Upper lobe of right lung (tissue), 1 donor: ENCODE measurements around the gene NXF1. TPM values are rescaled to one million over a fixed set of nuclear protein-coding genes. Genes with fewer than 3 reads are reported as not detected.
A peak's percentile ranks its signal among the peaks of the same experiment; 100 is the strongest.
"Not testable (repeated sequence)": the region's sequence is repeated elsewhere in the genome, so short reads cannot be mapped to it uniquely, and the experiment has no call there.

Experiments
- ATAC-seq: fragments of 200-7000 bp; cut with Tn5 transposase; one replicate; pipeline ENCODE4 v1.9.1; 2020; ENCODE audit warnings: mild to moderate bottlenecking, moderate library complexity
- DNase-seq: peaks from one replicate; pipeline ENCODE4 v3.0.0-alpha.2; 2020
- H3K27ac ChIP-seq: fragments of 200-600 bp; one replicate; pipeline ENCODE4 v1.8.0; 2022
- H3K27me3 ChIP-seq: fragments of 200-600 bp; one replicate; pipeline ENCODE4 v1.8.0; 2022; ENCODE audit warnings: mild to moderate bottlenecking
- H3K36me3 ChIP-seq: fragments of 200-600 bp; one replicate; pipeline ENCODE4 v1.8.0; 2022
- H3K4me1 ChIP-seq: fragments of 200-600 bp; one replicate; pipeline ENCODE4 v1.8.0; 2022
- H3K4me3 ChIP-seq: fragments of 200-600 bp; one replicate; pipeline ENCODE4 v1.8.0; 2022; ENCODE audit warnings: mild to moderate bottlenecking
- H3K9me3 ChIP-seq: fragments of 200-600 bp; one replicate; pipeline ENCODE4 v1.8.0; 2022
- intact Hi-C: fragments of 100-400 bp; cut with DNase I; formaldehyde crosslinking; loops from one replicate; pipeline ENCODE4 v1.11.0; 2022
- total RNA-seq: library from RNA; stranded (reverse); fragmentation: NEBNext Ultra II Directional; extraction: Animal tissue kit (Norgen Biotek cat#: 25700); gene quantifications from one replicate; pipeline ENCODE4 v1.2.1, GENCODE V29; 2021
- TF ChIP-seq, protein P1 (sequence below): fragments of 200-600 bp; IDR thresholded peaks from one replicate; pipeline ENCODE4 v1.8.0; 2022; ENCODE audit warnings: antibody characterized with exemption
- donor health status: DM: no; HTN: yes; CAD: no; lungs with severe emphysema.

NXF1 gene
- total RNA-seq, 1 donor from 2014 or later = 96.2 TPM

GRCh38 chr11:62835336-62835735 lies 30.1 kb upstream of the NXF1 start:
- peaks cover 17% of the 10 kb centered on the region for H3K4me1 ChIP-seq
- intact Hi-C loops = no loop called here

DNA sequence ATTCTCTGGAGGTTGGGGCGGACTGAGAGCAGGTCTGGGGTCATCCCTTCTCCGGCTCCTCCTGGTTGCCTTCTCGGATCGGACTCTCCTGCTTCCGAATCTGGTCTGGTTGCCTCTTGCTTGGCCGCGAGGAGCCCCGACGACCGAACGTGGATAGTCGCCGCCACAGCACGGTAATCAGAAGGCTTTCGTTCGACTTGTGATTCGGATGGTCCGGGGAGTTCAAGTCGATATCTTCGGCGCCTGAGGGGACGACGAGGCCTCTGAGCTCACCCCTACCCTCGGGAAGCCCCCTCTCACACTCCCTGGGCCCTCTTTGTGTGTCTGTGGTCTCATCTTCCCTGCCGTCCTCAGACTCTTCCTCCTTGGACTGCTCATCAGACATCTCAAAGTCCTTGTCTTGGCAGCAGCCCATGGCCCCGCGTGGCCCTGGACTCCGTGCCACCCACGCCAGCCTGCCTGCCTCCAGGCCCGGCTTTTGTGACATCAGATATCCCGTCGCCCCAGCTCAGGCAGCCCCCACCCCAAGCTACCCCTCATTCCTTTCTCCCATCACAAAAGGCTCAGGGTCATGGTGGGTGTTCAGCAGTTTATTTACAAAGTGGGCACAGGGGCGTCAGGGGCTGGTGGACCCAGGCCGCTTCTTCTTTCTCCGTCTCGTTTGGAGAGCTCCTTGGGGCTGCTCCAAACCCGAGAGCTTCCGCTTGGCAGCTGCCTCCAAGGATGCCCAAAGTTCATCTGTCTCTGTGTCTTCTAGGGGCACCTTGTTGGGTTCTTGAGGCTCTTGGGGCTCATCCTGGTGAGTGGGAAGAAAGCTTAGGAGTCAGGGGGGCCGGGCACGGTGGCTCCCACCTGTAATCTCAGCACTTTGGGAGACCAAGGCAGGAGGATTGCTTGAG lies 27.3 kb upstream of the NXF1 start, which contains the start of gene TEX54:
TSS of gene TEX54 (minus strand) at position 506 of the 899 bp plus-strand sequence.
- intact Hi-C loops = no loop called here

More at GRCh38 chr11:62835336-62835735, 30.1 kb upstream of the NXF1 start:
- no peak overlapping the region for H3K4me3 ChIP-seq
- no peaks in the 10 kb centered on the region for H3K27me3 ChIP-seq
- ATAC-seq (no peak), DNase-seq (peak; percentile 55)
- no peaks in the 10 kb centered on the region for H3K9me3 ChIP-seq
- H3K36me3 ChIP-seq = peaks cover 35% of the 10 kb centered on the region
- no peak overlapping the region for H3K27ac ChIP-seq
- TF ChIP-seq, protein P1, sequence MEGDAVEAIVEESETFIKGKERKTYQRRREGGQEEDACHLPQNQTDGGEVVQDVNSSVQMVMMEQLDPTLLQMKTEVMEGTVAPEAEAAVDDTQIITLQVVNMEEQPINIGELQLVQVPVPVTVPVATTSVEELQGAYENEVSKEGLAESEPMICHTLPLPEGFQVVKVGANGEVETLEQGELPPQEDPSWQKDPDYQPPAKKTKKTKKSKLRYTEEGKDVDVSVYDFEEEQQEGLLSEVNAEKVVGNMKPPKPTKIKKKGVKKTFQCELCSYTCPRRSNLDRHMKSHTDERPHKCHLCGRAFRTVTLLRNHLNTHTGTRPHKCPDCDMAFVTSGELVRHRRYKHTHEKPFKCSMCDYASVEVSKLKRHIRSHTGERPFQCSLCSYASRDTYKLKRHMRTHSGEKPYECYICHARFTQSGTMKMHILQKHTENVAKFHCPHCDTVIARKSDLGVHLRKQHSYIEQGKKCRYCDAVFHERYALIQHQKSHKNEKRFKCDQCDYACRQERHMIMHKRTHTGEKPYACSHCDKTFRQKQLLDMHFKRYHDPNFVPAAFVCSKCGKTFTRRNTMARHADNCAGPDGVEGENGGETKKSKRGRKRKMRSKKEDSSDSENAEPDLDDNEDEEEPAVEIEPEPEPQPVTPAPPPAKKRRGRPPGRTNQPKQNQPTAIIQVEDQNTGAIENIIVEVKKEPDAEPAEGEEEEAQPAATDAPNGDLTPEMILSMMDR = no peak

GRCh38 chr11:62831520-62832335 lies 26.5 kb upstream of the NXF1 start, which contains the start of gene STX5:
TSS of gene STX5 (minus strand) at chr11:62832051. CDS start at chr11:62831243, 808 bp downstream.
- peak; percentile 100 for DNase-seq
- no peaks in the 10 kb centered on the region for H3K27me3 ChIP-seq
- peak within 1 kb of the TSS; percentile 74 for H3K4me3 ChIP-seq
- H3K36me3 ChIP-seq = peaks cover 58% of the 10 kb centered on the region
- no peaks in the 10 kb centered on the region for H3K9me3 ChIP-seq
- ATAC-seq = peak; percentile 98
- intact Hi-C loops = no loop called here
- TF ChIP-seq, protein P1 = no peak
- peak within 1 kb of the TSS; percentile 96 for H3K27ac ChIP-seq
- peaks cover 15% of the 10 kb centered on the region for H3K4me1 ChIP-seq

More for the DNA sequence above, 27.3 kb upstream of the NXF1 start, which contains the start of gene TEX54:
- DNase-seq (peak; percentile 70), ATAC-seq (peak; percentile 3)
- peaks cover 15% of the 10 kb centered on the region for H3K4me1 ChIP-seq
- H3K4me3 ChIP-seq = peak within 1 kb of the TSS; percentile 74
- no peaks in the 10 kb centered on the region for H3K27me3 ChIP-seq
- TF ChIP-seq, protein P1 = no peak
- H3K27ac ChIP-seq = peak within 1 kb of the TSS; percentile 96
- H3K36me3 ChIP-seq = peaks cover 51% of the 10 kb centered on the region
- H3K9me3 ChIP-seq = no peaks in the 10 kb centered on the region

DNA sequence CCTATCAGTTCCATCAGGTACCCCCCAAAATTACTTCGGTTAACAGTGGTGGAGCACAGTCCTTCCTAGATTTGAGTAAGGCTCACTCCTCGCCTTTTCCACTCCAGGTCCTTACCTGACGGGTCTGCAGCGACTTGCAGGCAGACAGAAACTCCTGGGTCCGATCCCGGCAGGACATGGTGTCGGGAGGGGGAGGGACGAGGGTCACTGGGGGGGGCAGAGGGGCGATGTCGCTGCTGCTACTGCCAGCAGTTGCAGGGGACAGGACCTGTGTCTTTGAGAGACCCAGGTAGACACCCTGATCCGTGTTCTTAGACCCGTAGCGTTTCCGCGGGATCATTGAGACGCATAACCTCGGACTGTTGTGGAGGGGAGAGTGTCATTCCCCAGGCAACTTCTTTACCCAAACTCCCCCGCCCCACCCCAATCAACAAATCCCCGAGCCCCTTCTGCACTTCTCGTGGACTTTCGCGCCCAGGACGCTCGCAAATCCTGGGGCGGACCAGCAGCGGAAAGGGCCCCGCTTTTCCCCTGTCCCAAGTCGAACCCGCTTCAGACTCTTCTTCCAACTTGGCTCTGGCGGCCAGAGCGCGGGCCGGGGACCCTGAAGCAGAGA lies 25.8 kb upstream of the NXF1 start:
- H3K9me3 ChIP-seq = no peaks in the 10 kb centered on the region
- no peaks in the 10 kb centered on the region for H3K27me3 ChIP-seq
- ATAC-seq = no peak
- no peak for DNase-seq
- H3K36me3 ChIP-seq = peaks cover 58% of the 10 kb centered on the region
- peaks cover 15% of the 10 kb centered on the region for H3K4me1 ChIP-seq
- intact Hi-C loops = no loop called here
- H3K27ac ChIP-seq = peak overlapping the region; percentile 96
- TF ChIP-seq, protein P1 = no peak
- peak overlapping the region; percentile 74 for H3K4me3 ChIP-seq

GRCh38 chr11:62828130-62828529 lies 22.9 kb upstream of the NXF1 start:
- H3K27ac ChIP-seq, ATAC-seq, H3K4me3 ChIP-seq, H3K9me3 ChIP-seq, DNase-seq, H3K27me3 ChIP-seq, intact Hi-C loops: not testable (repeated sequence)
- peaks cover 62% of the 10 kb centered on the region for H3K36me3 ChIP-seq
- H3K4me1 ChIP-seq = peaks cover 15% of the 10 kb centered on the region
